HG02870 (cell line): ENCODE results near the gene RNF112.
"Not testable (repeated sequence)": the region's sequence is repeated elsewhere in the genome, so short reads cannot be mapped to it uniquely, and the experiment has no call there.

Source experiments
- ATAC-seq: cut with Tn5 transposase; IDR thresholded peaks from one replicate; pipeline ENCODE4 v1.9.1; 2021; ENCODE audit warnings: mild to moderate bottlenecking, moderate library complexity; ENCODE audit not compliant: unreplicated experiment

The RNF112 gene

GRCh38 chr17:19412510-19412909 is 1.5 kb downstream of the RNF112 start:
- ATAC-seq = no peak

GRCh38 chr17:19412984-19413383 is 2.0 kb downstream of the RNF112 start:
- ATAC-seq = no peak

- no peak for ATAC-seq
Observed at GRCh38 chr17:19413761-19414160, 2.7 kb downstream of the RNF112 start.

GRCh38 chr17:19414396-19415280 is 3.6 kb downstream of the RNF112 start:
- no peak for ATAC-seq

- no peak for ATAC-seq
Observed at GRCh38 chr17:19415311-19415710, 4.3 kb downstream of the RNF112 start.

GRCh38 chr17:19415806-19416775 is 5.1 kb downstream of the RNF112 start:
- ATAC-seq = no peak

GRCh38 chr17:19417611-19418010 is 6.6 kb downstream of the RNF112 start:
- ATAC-seq = no peak

GRCh38 chr17:19418251-19418992 is 7.4 kb downstream of the RNF112 start:
- no peak for ATAC-seq

- ATAC-seq = no peak
Observed at GRCh38 chr17:19421219-19421618, 10.2 kb downstream of the RNF112 start.

GRCh38 chr17:19421926-19422325 is 10.9 kb downstream of the RNF112 start:
- no peak for ATAC-seq

- no peak for ATAC-seq
Observed at GRCh38 chr17:19424934-19425868, 14.2 kb downstream of the RNF112 start.

GRCh38 chr17:19426631-19427030 is 15.6 kb downstream of the RNF112 start:
- no peak for ATAC-seq

- ATAC-seq = no peak
Observed at GRCh38 chr17:19431691-19432090, 20.7 kb downstream of the RNF112 start.

GRCh38 chr17:19433255-19433654 is 22.2 kb downstream of the RNF112 start:
- no peak for ATAC-seq

- ATAC-seq = no peak
Observed at GRCh38 chr17:19433727-19434340, 22.8 kb downstream of the RNF112 start.

- ATAC-seq = no peak
Observed at GRCh38 chr17:19440421-19440820, 29.4 kb downstream of the RNF112 start.

GRCh38 chr17:19441288-19441687 is 30.3 kb downstream of the RNF112 start:
- ATAC-seq = not testable (repeated sequence)

- no peak for ATAC-seq
Observed at GRCh38 chr17:19442731-19443130, 31.7 kb downstream of the RNF112 start.

- ATAC-seq = no peak
Observed at GRCh38 chr17:19443148-19443547, 32.1 kb downstream of the RNF112 start.
